NCI-H1694 (cell line): ENCODE data around the gene SPNS2.
"Not testable (repeated sequence)": the region's sequence is repeated elsewhere in the genome, so short reads cannot be mapped to it uniquely, and the experiment has no call there.

ENCODE experiments used
- DNase-seq: peaks from one replicate; lab custom pipeline; 2025; lab: John Stamatoyannopoulos, UW

SPNS2 gene

DNA sequence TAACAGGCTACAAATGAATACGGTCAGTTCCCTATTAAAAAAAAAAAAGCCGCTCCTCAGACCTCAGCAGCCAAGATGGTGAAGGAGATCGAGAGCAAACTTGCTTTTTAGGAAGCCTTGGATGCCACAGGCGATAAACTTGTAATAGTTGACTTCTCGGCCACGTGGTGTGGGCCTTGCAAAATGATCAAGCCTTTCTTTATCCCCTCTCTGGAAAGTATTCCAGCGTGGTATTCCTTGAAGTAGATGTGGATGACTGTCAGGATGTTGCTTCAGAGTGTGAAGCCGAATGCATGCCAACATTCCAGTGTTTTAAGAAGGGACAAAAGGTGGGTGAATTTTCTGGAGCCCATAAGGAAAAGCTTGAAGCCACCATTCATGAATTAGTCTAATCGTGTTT is 73.5 kb downstream of the SPNS2 start:
- no peak for DNase-seq

DNA sequence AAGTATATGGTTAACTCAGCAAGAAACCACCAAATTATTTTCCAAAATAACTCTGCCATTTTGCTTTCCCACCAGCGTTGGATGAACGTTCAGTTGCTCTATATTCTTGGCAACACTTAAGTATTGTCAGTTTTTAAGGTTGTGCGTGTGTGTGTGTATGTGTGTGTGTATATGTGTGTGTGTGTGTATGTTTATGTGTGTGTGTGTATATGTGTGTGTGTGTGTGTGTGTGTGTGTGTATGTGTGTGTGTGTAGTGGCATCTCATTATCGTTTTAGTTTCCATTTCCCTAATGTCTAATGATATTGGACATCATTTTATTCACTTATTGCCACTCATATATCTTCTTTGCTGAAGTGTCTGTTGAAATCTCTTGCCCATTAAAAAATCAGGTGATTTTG is 74.4 kb downstream of the SPNS2 start:
- no peak for DNase-seq

DNA sequence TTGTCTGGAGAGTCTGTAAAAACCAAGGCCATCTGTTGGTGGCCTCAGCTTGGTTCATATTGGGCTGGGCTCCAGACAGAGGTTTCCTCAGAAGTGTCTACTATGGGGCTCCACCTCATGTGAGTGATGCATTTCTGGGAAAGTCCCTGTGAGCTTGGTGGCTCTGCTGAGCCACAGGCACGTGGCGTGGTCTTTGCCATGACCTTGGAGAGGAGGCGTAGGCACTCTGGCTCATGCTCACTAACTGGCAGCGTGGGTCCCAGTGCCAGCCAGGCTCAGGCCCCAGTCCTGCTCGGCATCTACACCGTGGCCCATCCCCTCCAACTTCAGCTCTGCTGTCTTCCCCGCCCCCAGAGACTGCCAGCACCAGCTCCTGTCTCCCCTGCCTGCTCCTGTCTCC is 75.0 kb downstream of the SPNS2 start:
- no peak for DNase-seq

DNA sequence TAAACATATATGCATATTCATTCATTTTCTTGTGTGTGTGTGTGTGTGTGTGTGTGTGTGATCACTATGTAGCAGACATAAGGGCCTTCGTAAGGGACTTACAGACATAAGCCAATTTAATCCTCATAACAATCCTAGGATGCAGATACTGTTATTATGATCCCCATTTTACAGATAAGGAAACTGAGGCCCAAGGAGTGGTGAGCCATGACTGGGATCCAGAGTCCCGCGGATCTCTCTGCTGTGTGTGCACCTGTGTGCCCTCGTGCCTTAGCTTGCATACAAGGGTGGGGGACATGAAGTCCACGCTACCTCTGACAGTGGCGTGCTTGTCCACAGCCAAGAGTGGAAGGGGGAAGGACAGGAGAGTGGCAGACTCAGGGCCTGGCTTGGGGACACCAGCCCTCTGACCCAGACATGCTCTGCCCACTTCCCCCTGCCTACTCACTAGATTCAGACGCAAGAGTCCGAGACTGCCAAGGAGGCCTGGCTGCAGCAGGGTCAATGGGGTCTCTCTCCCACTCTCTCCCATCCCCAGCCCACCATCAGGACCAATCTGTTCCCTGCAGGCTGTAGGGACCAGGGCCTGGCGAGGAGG is 75.9 kb downstream of the SPNS2 start:
- no peak for DNase-seq

DNA sequence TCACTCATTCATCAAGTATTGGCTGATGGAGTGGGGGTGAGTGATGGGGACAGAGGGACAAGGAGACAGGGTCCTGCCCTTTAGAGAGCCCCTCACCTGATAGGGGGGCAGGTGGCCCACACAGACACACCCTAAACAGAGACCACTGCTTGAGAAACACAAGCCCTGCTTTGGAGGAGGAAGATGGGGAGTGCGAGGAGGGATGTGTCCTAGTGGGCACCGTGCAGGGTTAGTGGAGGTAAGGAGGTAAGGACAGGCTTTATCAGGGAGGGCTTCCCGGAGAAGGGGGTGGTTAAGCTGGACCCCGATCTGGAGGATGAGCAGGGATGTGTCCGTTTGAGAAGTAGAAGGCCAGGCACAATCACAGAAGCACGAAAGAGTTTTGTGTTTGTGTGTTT is 77.5 kb downstream of the SPNS2 start:
- DNase-seq = no peak

DNA sequence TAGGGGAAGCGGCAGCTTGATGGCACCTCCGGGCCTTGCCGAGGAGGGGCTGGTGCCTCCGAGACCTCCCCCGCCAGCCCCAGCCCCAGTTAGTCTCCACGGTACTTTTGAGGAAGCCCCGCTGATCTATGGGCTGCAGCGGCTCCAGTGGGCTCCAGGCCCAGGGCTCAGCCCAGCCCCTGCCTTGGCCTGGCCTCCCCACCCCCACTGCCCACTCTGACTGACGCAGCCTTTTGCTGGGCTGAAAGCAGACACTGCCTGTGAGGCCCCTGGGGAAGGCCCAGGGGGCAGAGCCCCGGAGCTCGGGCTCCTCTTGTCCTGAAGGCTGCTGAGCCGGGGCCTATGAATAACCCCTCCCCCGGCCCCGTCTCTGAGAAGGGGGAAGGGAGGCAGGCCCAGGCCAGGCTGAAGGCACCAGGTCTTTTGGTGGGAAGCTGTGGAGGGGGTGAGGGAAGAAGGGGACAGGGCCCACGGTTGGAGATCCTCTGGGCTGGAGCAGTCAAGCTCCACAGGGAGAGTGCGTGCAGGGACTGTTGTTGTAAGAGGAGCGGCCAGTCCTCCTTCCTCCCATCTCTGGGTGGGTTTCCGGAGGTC is 78.1 kb downstream of the SPNS2 start:
- no peak for DNase-seq

DNA sequence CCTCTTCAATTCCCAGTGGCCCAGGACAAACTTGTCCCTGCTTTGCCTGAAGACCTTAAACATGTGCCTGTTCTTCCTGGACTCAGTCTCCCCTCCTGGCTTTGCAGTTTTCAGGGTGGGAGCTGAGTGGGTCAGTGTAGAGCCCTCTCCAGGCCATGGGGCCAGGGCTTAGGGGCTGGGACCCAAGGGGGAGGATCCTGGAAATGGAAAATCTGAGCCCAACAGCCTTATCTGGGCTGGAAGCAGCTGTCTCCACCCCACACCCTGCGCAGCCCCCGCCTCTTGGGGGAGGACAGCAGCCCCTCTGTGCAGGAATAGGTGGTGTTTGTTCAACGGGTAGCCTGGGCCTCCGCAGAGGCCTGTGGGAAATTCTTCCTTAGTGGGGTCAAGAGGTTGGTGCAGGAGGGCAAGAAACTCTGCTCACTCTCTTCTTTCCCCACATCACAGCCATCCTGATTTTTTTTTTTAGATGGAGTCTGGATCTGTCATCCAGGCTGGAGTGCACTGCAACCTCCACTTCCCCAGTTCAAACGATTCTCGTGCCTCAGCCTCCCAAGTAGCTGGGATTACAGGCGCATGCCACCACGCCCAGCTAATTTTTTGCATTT is 78.8 kb downstream of the SPNS2 start:
- DNase-seq = no peak

DNA sequence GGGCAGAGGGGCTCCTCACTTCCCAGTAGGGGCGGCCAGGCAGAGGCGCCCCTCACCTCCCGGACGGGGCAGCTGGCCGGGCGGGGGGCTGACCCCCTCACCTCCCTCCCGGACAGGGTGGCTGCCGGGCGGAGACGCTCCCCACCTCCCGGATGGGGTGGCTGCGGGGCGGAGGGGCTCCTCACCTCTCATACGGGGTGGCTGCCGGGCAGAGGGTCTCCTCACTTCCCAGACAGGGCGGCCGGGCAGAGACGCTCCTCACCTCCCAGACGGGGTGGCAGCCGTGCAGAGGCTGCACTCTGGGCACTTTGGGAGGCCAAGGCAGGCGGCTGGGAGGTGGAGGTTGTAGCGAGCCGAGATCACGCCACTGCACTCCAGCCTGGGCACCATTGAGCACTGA is 79.7 kb downstream of the SPNS2 start:
- not testable (repeated sequence) for DNase-seq

DNA sequence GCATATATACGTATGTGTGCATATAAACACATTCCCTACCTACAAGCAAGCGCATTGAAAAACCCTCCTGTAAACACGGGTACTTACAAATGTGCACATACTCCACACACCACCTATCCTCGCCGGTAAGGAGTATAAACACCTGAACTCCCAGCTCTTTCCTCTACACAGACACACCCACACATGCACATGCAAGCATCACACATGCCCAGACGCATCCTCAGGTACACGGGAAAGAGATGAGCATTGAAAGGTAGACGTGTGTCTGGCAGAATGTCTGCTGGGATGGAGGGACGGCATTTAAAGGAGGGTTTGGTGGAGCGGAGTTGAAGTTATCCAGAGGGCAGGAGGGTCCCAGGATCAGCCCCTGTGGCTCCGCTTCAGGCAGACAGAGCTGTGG is 81.0 kb downstream of the SPNS2 start:
- DNase-seq = no peak

DNA sequence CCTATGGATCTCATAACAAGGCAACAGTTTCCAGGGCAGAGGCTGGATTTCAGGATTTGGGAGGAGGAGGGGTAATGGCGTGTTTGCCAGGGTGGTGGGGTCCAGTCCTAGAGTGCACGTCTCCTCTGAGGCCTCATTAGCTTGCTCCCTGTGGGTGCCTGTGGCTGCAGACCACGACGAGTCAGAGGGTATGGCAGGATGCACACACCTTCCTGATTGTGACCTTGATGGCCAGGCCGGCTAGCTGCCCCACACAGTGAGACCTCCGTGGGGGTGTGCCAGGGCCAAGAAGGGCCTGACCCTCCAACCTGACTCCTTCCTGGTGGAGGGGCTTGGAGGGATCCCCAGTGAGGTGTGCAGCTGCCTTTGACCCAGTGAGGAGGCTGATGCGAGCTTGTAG is 81.6 kb downstream of the SPNS2 start:
- DNase-seq = no peak

DNA sequence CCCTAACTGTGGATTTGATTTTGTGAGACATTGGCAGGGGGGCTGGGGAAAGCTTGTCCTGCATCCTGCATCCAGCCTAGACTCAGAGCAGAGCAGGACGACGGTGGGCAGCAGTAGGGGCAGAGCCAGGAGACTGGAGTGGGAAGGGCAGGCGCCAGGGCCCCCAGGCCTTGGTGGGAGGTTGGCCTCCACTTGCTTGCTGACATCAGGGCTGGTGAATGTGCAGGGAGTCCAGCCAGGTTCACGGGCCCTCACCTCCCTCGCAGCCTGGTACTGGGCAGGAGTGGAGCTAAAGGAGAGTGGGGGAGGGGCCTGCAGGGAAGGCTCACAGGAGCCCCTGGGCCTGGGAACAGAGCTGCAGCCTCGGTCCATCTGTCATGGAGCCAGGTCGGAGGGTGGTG is 83.4 kb downstream of the SPNS2 start:
- DNase-seq = no peak

DNA sequence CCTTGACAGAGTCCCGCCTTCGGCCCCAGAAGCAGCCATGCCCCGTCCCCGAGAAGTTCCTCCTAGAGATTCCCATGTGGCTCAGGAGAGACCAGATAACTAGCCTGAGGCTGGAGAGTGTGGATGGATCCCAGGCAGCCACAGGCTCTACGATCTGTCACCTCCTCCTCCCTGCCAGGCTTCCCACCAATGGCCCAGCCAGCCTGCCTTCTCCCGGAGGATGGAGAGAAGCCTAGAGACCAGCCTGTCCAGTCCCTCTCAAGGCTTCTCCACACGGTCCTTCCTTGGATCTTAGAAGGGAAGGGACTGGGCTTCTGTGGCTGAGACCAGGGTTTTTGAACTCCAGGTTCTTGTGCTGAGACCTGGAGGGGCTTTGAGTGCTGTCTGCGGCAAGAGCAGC is 84.0 kb downstream of the SPNS2 start:
- no peak for DNase-seq

DNA sequence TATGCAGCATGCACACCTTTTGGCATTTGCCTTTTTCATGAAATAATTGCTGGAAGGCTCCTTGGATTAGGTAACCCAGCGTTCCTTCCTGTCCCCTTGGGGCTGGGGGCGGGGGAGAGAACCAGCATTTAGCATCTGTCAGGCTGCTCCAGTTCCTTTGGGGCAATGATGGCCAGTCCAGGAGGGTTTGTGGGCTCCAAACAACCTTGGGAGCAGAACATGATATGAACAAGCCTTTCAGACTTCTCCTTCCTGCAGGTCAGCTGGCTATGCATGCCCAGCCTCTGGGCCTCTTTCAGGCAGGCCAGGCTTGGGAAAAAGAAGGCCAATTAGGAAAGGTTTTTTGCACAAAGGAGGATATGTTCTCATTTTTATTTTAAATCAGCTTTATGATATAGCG is 84.5 kb downstream of the SPNS2 start:
- DNase-seq = no peak

DNA sequence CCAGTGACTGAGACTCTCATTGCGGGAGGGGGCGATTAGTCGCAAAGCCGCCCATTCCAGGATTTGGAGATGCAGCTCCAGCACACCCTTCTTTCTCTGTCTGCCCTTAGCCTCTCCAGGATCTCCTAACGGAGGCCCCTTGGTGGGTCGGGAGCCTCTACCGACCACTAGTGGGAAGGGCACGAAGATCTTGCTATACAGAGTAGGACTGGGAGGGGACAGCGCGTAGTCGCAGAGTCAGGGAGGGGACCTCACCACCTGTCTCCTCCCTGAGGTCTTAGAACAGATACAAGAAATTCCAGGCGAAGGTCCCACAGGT is 85.1 kb downstream of the SPNS2 start:
- DNase-seq = peak; percentile 78

DNA sequence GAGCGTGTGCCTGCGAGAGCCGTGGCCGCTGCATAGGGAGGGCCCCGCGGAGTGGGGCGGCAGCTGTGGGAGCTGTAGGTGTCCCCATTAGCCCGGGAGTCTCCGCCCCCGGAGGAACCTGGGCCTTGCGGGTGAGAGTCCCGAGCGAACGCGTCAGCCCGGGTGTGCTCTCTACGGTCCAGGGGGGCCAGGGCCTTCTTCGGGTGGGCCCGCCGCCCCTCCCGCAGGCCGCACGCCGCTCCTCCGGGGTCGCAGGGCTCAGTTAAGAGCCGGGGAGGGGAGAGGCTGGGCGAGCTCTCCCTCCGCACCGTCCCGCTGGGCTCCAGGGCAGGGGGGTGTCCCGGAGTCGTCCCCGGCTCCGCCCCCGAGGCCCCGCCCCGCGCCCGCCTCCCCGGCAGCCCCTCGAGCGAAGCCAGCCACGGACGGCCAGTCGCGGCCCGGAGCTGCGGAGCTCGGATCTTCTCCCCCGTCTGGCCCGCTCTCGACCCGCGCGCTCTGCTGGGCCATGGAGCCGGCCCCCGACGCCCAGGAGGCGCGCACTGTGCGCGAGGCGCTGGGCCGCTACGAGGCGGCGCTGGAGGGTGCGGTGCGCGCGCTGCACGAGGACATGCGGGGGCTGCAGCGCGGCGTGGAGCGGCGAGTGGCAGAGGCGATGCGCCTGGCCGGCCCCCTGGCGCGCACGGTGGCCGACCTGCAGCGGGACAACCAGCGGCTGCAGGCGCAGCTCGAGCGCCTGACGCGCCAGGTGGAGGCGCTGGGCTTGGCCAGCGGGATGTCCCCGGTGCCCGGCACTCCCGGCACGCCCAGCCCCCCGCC is 85.6 kb downstream of the SPNS2 start, which contains the start of gene SMTNL2:
TSS of gene SMTNL2 (plus strand) at position 429 of the 816 bp plus-strand sequence. CDS start at position 506, 77 bp downstream.
- peak; percentile 56 for DNase-seq

DNA sequence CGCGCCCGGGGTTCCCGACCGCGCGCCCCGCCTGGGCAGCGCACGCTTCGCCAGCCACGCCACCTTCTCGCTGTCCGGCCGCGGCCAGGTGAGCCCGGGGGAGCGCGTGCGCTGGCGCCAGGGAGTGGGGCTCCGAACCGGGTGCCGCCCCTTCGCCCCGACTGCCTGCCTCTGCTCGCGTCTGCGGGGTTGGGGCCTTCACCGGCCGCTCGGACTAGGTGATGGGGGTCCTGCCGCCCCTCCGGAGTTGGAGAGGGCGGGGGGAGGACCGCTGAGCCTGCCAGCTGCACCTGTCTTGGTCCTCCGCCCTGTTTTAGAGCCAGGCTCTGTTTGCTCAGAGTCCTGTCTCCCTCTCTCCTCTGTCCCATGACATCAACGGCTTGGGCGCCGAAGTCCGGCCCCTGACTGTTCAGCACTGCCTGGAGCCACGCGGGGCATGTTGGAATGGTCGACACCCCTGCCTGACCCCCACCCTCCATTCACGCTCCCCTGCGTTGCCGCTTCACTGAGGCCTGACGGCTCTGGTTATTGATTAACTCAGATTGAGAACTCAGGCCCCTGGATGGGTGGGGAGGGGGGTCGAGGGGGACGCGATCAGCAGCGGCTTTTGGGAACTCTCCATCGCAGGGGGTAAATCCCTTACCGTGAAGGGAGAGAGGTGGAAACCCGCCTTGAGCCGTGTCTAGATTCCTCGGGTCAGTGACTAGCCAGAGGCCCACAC is 86.4 kb downstream of the SPNS2 start:
- no peak for DNase-seq

DNA sequence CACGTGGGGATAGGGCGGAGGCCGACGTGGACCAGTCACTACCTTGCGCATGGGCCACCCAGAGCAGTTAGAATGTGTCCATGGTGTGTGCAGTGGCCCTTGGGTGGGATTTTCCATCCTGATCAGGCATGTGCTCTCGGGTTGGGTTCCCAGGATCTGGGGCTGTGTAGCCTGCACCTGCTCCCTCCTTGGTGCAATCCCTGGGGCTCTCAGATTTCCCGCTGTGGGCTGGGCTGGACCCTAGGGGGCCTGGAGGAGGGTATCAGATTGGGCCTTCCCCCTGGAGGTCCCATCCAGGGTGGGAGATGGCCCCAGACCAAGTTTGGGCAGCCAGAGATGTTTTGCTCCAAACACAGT is 86.9 kb downstream of the SPNS2 start:
- DNase-seq = no peak

DNA sequence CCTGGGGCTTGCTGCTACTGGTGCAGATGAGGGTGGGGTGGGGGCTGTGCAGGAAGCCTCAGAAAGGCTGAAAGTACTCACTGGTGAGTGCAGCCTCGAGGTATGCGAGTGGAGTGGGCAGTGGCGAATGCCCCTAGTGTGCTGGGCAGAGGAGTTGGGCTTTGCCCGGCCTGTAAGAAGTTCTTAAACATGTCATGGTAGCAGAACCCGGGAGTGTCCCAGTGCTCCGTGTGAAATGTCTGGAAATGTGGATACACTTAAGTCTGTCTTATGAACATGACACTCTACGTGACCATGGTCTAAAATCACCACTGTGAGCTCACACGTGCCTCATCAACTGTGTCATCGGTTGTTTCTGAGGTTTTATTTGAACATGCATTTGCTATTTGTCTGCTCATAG is 87.4 kb downstream of the SPNS2 start:
- DNase-seq = no peak

DNA sequence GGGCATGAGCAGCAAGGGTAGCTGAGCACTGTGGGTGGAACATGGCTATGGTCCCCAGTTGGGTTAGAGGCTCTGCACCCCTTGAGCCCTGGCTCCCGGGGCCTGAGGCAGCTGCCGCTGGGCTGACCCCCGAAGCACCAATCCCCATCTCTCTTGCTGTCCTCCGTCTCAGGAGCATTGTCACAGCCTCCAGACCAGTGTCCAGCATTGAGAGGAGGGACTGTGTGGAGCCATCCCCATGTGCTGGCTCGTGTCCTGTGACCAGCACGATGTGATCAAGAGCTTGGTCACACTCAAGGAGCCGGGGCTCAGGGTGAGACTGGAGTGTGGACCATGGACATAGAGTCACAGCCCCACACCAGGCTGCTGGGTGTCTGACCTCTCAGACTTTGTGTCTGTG is 88.5 kb downstream of the SPNS2 start:
- no peak for DNase-seq

DNA sequence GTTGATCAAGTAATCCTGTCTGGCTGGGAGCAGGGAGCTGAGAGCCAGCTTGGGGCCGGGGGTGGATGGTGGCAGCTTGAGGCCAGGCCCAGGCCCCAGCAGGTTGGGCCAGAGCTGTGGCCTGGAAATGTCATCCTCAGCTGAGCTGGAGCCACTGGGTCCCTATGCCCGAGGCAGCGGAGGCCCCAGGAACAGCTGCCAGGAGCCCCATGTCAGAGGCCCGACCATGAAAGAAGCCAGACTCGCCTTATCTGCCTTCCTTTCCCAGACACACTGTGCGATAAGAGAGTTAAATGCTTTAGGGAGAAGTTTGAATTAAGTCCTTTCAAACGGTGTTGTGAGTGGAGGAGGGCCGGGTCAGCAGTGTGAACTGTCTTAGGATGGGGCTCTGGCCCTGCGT is 89.1 kb downstream of the SPNS2 start:
- DNase-seq = no peak

DNA sequence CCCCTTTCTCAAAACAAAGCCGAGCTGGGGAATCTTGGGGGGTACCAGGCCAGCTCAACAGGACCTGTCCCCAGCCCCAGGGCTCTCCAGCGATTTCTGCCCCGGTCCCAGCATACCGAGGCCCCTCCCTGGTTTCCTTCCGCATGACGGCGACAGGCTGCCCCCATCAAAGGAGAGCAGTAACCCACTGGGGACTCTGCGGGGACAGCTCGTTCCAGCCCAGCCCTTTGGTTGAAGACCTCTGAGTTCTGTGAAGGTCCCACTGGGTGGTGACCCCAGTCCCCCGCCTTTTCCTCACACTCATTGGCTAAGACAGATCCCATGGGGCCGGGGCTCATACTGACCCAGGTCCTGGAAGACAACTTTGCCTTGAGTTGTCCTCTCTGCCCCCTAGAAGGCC is 89.7 kb downstream of the SPNS2 start:
- DNase-seq = no peak
